ENCODE data around the gene CUBN.

GRCh38 chr10:16832351-16833080, 297.1 kb downstream of the CUBN start:
- no peak for TF ChIP-seq CTCF (IDR thresholded peaks at IDR 0.05)
- no peak for TF ChIP-seq POLR2A (IDR thresholded peaks at IDR 0.05)
